B cell (primary cell): ENCODE results near the gene AKAP6. TPM values are rescaled to one million over a fixed set of nuclear protein-coding genes. Genes with fewer than 3 reads are reported as not detected.

ENCODE experiments used
- ATAC-seq: fragments of 200-7000 bp; cut with Tn5 transposase; one replicate; pipeline ENCODE4 v1.10.0; 2021; ENCODE audit warnings: low read depth, mild to moderate bottlenecking, moderate number of reproducible peaks, moderate library complexity
- CTCF ChIA-PET: fragments of 350-600 bp; sonication (Branson Sonifier 250); formaldehyde crosslinking; loops from one replicate; lab custom pipeline; 2021; ENCODE audit warnings: antibody characterized with exemption, inconsistent platforms; lab: Charles Lee
- POLR2A ChIA-PET: fragments of 350-600 bp; sonication (Branson Sonifier 250); formaldehyde crosslinking; loops from one replicate; lab custom pipeline; 2021; ENCODE audit warnings: antibody characterized with exemption; lab: Charles Lee
- DNase-seq: peaks from one replicate; pipeline ENCODE4 v3.0.0; 2013
- H2AFZ ChIP-seq: 2 replicates; pipeline ENCODE4 v1.6.1; 2012; ENCODE audit warnings: mild to moderate bottlenecking, low read depth, low read length; ENCODE audit not compliant: insufficient read depth, poor library complexity, severe bottlenecking
- H3K27ac ChIP-seq, 2 donors: 1 replicate in 1 of 2; 2 replicates in 1 of 2; pipeline ENCODE4 v1.5.1; 2012 to 2013; ENCODE audit warnings: low read length in 2 of 2, mild to moderate bottlenecking in 2 of 2, moderate library complexity in 1 of 2
- H3K27me3 ChIP-seq, 4 experiments: fragments of 200-600 bp in 1 of 4; sonication (generic) in 1 of 4; replicated peaks in 1 of 4; 1 replicate in 2 of 4; 2 replicates in 2 of 4; pipeline versions ENCODE4 v1.6.1 to v1.7.0; 2013 to 2016; ENCODE audit warnings: low read length in 3 of 4, mild to moderate bottlenecking in 2 of 4, mixed read lengths in 1 of 4, moderate library complexity in 1 of 4; ENCODE audit not compliant: insufficient read depth in 4 of 4, control insufficient read depth in 3 of 4; ENCODE audit errors: control extremely low read depth in 1 of 4
- H3K36me3 ChIP-seq, 2 experiments: replicated peaks in 1 of 2; 1 replicate in 1 of 2; 2 replicates in 1 of 2; pipeline versions ENCODE4 v1.6.1 to v1.7.1; 2013; ENCODE audit warnings: low read length in 1 of 2; ENCODE audit not compliant: insufficient read depth in 2 of 2, control insufficient read depth in 1 of 2; ENCODE audit errors: control extremely low read depth in 1 of 2, extremely low read depth in 1 of 2
- H3K4me1 ChIP-seq, 2 donors: fragments of 200-600 bp in 1 of 2; sonication (generic) in 1 of 2; 1 replicate in 1 of 2; 2 replicates in 1 of 2; pipeline versions ENCODE4 v1.5.1 to v1.6.1; 2013 to 2017; ENCODE audit warnings: low read length in 2 of 2; ENCODE audit not compliant: control insufficient read depth in 2 of 2, insufficient read depth in 2 of 2
- H3K4me2 ChIP-seq: replicated peaks from 2 replicates; pipeline ENCODE3; 2012; ENCODE audit warnings: mild to moderate bottlenecking, low read depth, low read length; ENCODE audit not compliant: poor library complexity, severe bottlenecking
- H3K4me3 ChIP-seq, 5 experiments: fragments of 200-600 bp in 1 of 5; sonication (generic) in 1 of 5; 1 replicate in 3 of 5; 2 replicates in 2 of 5; pipeline versions ENCODE4 v1.5.1 to v1.7.0; 2011 to 2016; ENCODE audit warnings: low read length in 4 of 5, mild to moderate bottlenecking in 4 of 5, low read depth in 2 of 5, control low read depth in 1 of 5, moderate library complexity in 1 of 5; ENCODE audit not compliant: insufficient read depth in 1 of 5; ENCODE audit errors: control extremely low read depth in 1 of 5, extremely low read depth in 1 of 5
- H3K79me2 ChIP-seq: fragments of 200-600 bp; sonication (generic); one replicate; pipeline ENCODE4 v1.6.0; 2016; ENCODE audit warnings: low read length; ENCODE audit not compliant: control insufficient read depth, insufficient read depth
- H3K9ac ChIP-seq: fragments of 200-600 bp; sonication (generic); 2 replicates; pipeline ENCODE4 v1.6.1; 2017; ENCODE audit warnings: mild to moderate bottlenecking, low read length, moderate library complexity
- H3K9me3 ChIP-seq, 3 donors: one replicate each; pipeline versions ENCODE4 v1.6.1 to v1.7.1; 2013; ENCODE audit warnings: low read length in 2 of 3; ENCODE audit not compliant: control insufficient read depth in 2 of 3, insufficient read depth in 1 of 3; ENCODE audit errors: control extremely low read depth in 1 of 3
- H4K20me1 ChIP-seq: 2 replicates; pipeline ENCODE4 v1.6.0; 2012; ENCODE audit warnings: mild to moderate bottlenecking, low read length; ENCODE audit not compliant: insufficient read depth, control insufficient read depth, poor library complexity, severe bottlenecking
- H3K27ac Mint-ChIP-seq: one replicate; pipeline ENCODE4 v1.8.0; 2021; ENCODE audit warnings: mixed read lengths
- H3K27me3 Mint-ChIP-seq: one replicate; pipeline ENCODE4 v1.8.0; 2021; ENCODE audit warnings: mixed read lengths
- H3K4me1 Mint-ChIP-seq: one replicate; pipeline ENCODE4 v1.8.0; 2021; ENCODE audit warnings: mixed read lengths
- H3K4me3 Mint-ChIP-seq: one replicate; pipeline ENCODE4 v1.8.0; 2021; ENCODE audit warnings: mixed read lengths
- H3K9me3 Mint-ChIP-seq: one replicate; pipeline ENCODE4 v1.8.0; 2022; ENCODE audit warnings: mixed read lengths; ENCODE audit not compliant: insufficient read depth
- CTCF ChIP-seq: fragments of 200-600 bp; IDR thresholded peaks from one replicate; pipeline ENCODE4 v1.8.0; 2022; ENCODE audit warnings: antibody characterized with exemption, mild to moderate bottlenecking
- EZH2 ChIP-seq: IDR thresholded peaks from 2 replicates; pipeline ENCODE4 v1.6.1; 2012; ENCODE audit warnings: borderline replicate concordance, low read depth, mild to moderate bottlenecking, moderate library complexity, low read length; ENCODE audit not compliant: insufficient read depth, poor library complexity, severe bottlenecking
- WGBS: methylation state at CpG from one replicate; pipeline ENCODE4 v1.1.5; 2013; ENCODE audit warnings: missing lambda C conversion rate; ENCODE audit not compliant: insufficient coverage; 5-methylcytosine and 5-hydroxymethylcytosine counted together
- intact Hi-C: fragments of 100-400 bp; cut with micrococcal nuclease; formaldehyde crosslinking; loops from one replicate; pipeline ENCODE4 v1.10.0; 2022
- polyA plus RNA-seq: library from polyadenylated mRNA; depleted of rRNA; stranded (reverse); fragments of >200 nt; gene quantifications from 2 replicates; pipeline ENCODE4 v1.2.3, GENCODE V29; 2012
- total RNA-seq, 2 donors: library from RNA; stranded (reverse); fragments of 120-200 nt in 1 of 2; gene quantifications; 1 replicate in 1 of 2; 2 replicates in 1 of 2; pipeline versions ENCODE4 v1.2.3 to v1.2.4, GENCODE V29; 2013 to 2022

The AKAP6 gene
- total and polyA plus RNA-seq, 2 donors (not counting 1 experiment from before 2014, with no cell fraction given) = 1.4 to 2.8 TPM

GRCh38 chr14:32342847-32343194 lies 13.7 kb downstream of the AKAP6 start:
- no peak overlapping the region for H2AFZ ChIP-seq
- H3K4me1 ChIP-seq = no peaks in the 10 kb centered on the region
- ATAC-seq (no peak), DNase-seq (no peak)
- H3K4me2 ChIP-seq = no peak overlapping the region
- no peak overlapping the region for H3K9ac ChIP-seq
- no peaks in the 10 kb centered on the region for H3K79me2 ChIP-seq
- H3K9me3 ChIP-seq = no peaks in the 10 kb centered on the region
- Mint-ChIP-seq H3K27ac (no peak overlapping the region), H3K27me3 (peaks cover 9% of the 10 kb centered on the region), H3K4me1 (no peaks in the 10 kb centered on the region), H3K4me3 (no peak overlapping the region), H3K9me3 (no peaks in the 10 kb centered on the region)
- H3K27me3 ChIP-seq = no peaks in the 10 kb centered on the region
- TF ChIP-seq EZH2 (no peak), CTCF (no peak)
- CTCF ChIA-PET = no interaction called here
- no CpG with 5 or more reads among the region's 2 CpGs for WGBS
- POLR2A ChIA-PET = no interaction called here
- H3K27ac ChIP-seq = no peak overlapping the region
- no peaks in the 10 kb centered on the region for H4K20me1 ChIP-seq
- no peak overlapping the region for H3K4me3 ChIP-seq
- H3K36me3 ChIP-seq = no peaks in the 10 kb centered on the region
- intact Hi-C loops = no loop called here

GRCh38 chr14:32343926-32344430 lies 14.9 kb downstream of the AKAP6 start:
- Mint-ChIP-seq H3K27me3 (peaks cover 9% of the 10 kb centered on the region), H3K9me3 (no peaks in the 10 kb centered on the region), H3K4me1 (no peaks in the 10 kb centered on the region), H3K27ac (no peak overlapping the region), H3K4me3 (no peak overlapping the region)
- H3K27me3 ChIP-seq = no peaks in the 10 kb centered on the region
- H3K4me1 ChIP-seq = no peaks in the 10 kb centered on the region
- DNase-seq = no peak
- TF ChIP-seq CTCF = no peak
- no peak for TF ChIP-seq EZH2
- H3K9ac ChIP-seq = no peak overlapping the region
- H3K27ac ChIP-seq = no peak overlapping the region
- no peaks in the 10 kb centered on the region for H4K20me1 ChIP-seq
- no peak for ATAC-seq
- no peak overlapping the region for H3K4me2 ChIP-seq
- no peaks in the 10 kb centered on the region for H3K79me2 ChIP-seq
- ChIA-PET POLR2A (no interaction called here), CTCF (no interaction called here)
- H3K9me3 ChIP-seq = no peaks in the 10 kb centered on the region
- 100% methylated on average over 1 of the region's 2 CpGs for WGBS
- no peak overlapping the region for H3K4me3 ChIP-seq
- no peaks in the 10 kb centered on the region for H3K36me3 ChIP-seq
- H2AFZ ChIP-seq = no peak overlapping the region
- intact Hi-C loops = no loop called here
